H1 (cell line): ENCODE results near the gene GRXCR1. TPM values are rescaled to one million over a fixed set of nuclear protein-coding genes. Genes with fewer than 3 reads are reported as not detected.

Experiments
- KDM4A ChIP-seq: IDR thresholded peaks from one replicate; pipeline ENCODE4 v1.7.1; 2012; ENCODE audit warnings: low read depth, mild to moderate bottlenecking, moderate library complexity, low read length, inconsistent platforms; ENCODE audit not compliant: severe bottlenecking
- NANOG ChIP-seq: IDR thresholded peaks from 2 replicates; pipeline ENCODE4 v1.6.1; 2011; ENCODE audit warnings: low read length, low read depth, mild to moderate bottlenecking, inconsistent platforms; ENCODE audit not compliant: insufficient read depth, poor library complexity, severe bottlenecking
- RAD21 ChIP-seq, 2 experiments: IDR thresholded peaks in 1 of 2; conservative IDR thresholded peaks in 1 of 2; 2 replicates each; pipeline ENCODE4 v1.6.1; 2011; ENCODE audit warnings: low read depth in 2 of 2, low read length in 2 of 2, improper control_type of control experiment in 1 of 2, inconsistent platforms in 1 of 2, mild to moderate bottlenecking in 1 of 2, moderate library complexity in 1 of 2
- TBP ChIP-seq: IDR thresholded peaks from 2 replicates; pipeline ENCODE4 v1.6.1; 2011; ENCODE audit warnings: low read depth, low read length, improper control_type of control experiment
- TCF12 ChIP-seq: IDR thresholded peaks from 2 replicates; pipeline ENCODE4 v1.6.1; 2011; ENCODE audit warnings: low read depth, mild to moderate bottlenecking, low read length
- ZNF274 ChIP-seq: IDR thresholded peaks from 2 replicates; pipeline ENCODE4 v1.7.0; 2012; ENCODE audit warnings: low read length, borderline replicate concordance; ENCODE audit errors: extremely low read depth
- polyA plus RNA-seq, 7 experiments: library from polyadenylated mRNA; depleted of rRNA in 3 of 7; stranded (reverse) in 5 of 7; unstranded in 2 of 7; fragments of >200 nt in 5 of 7; fragments of 200-250 nt in 2 of 7; gene quantifications; 1 replicate in 5 of 7; 2 replicates in 1 of 7; 4 replicates in 1 of 7; pipeline versions ENCODE4 v1.2.1 to v1.2.3, GENCODE V29; 2011 to 2013; ENCODE audit warnings: missing spikeins in 2 of 7, mixed read lengths in 2 of 7
- small RNA-seq: library from polyadenylated mRNA; stranded (forward); fragments of <200 nt; extraction: miRNeasy Mini kit (QIAGEN cat#:217004); gene quantifications from one replicate; pipeline ENCODE3, GENCODE V24; 2013; ENCODE audit not compliant: insufficient read depth
- total RNA-seq: library from RNA; stranded (reverse); fragmentation: NEBNext Ultra II Directional; extraction: Animal tissue kit (Norgen Biotek cat#: 25700); gene quantifications from 2 replicates; pipeline ENCODE4 v1.2.1, GENCODE V29; 2021

Gene GRXCR1
- total and polyA plus RNA-seq, 2 of the 8 experiments (the other 6 are each of a cell fraction or from before 2014, with no cell fraction given) = not detected

- TF ChIP-seq NANOG (no peak), RAD21 (IDR thresholded peaks at IDR 0.05 in 1 of 2, conservative IDR thresholded peaks at IDR 0.05 in 1 of 2; ENCODE audit: low read depth in 2 of 2, low read length in 2 of 2) (no peak), TCF12 (no peak), TBP (no peak), KDM4A (no peak), ZNF274 (no peak)
Measured at GRCh38 chr4:43071069-43071468, 178.6 kb downstream of the GRXCR1 start (continued).

Small RNA genes lying within 50 kb of the gene (small RNA-seq; reads per million reads assigned to genes)
- gene RN7SKP82 = not detected

Other genes with a start within 250 kb of the GRXCR1 start
- 12.2 and 14.9 TPM in 2 replicates for gene ATP8A1, start 235.6 kb upstream of the GRXCR1 start, total RNA-seq
- 2.2 and 3.7 TPM in 2 replicates for gene ATP8A1, start 235.6 kb upstream of the GRXCR1 start, polyA plus RNA-seq (2011; rRNA removed)